Vagina (tissue), 2 donors: ENCODE data around the gene LRRC10B. TPM values are rescaled to one million over a fixed set of nuclear protein-coding genes. Genes with fewer than 3 reads are reported as not detected.

ENCODE experiments used
- DNase-seq, 2 donors: peaks; one replicate each; pipeline ENCODE4 v3.0.0-alpha.2; 2017; ENCODE audit errors: extremely low spot score in 2 of 2
- H3K27ac ChIP-seq: fragments of 200-600 bp; sonication (generic); one replicate; pipeline ENCODE4 v1.5.1; 2019
- H3K27me3 ChIP-seq: fragments of 200-600 bp; sonication (generic); one replicate; pipeline ENCODE4 v1.5.1; 2019
- H3K36me3 ChIP-seq, 2 donors: fragments of 200-600 bp; sonication (generic); one replicate each; pipeline ENCODE4 v1.5.1; 2017 to 2019
- H3K4me1 ChIP-seq: fragments of 200-600 bp; sonication (generic); one replicate; pipeline ENCODE4 v1.5.1; 2019
- H3K4me3 ChIP-seq, 2 donors: fragments of 200-600 bp; sonication (generic); 1 replicate in 1 of 2; 2 replicates in 1 of 2; pipeline ENCODE4 v1.5.1; 2016 to 2019
- H3K9me3 ChIP-seq: fragments of 200-600 bp; sonication (generic); one replicate; pipeline ENCODE4 v1.5.1; 2019
- CTCF ChIP-seq, 3 experiments: fragments of 450-650 bp in 2 of 3; fragments of 200-600 bp in 1 of 3; sonication (generic) in 1 of 3; IDR thresholded peaks; one replicate each; pipeline ENCODE4 v1.5.1; 2017 to 2019; ENCODE audit warnings: antibody characterized with exemption in 3 of 3, mild to moderate bottlenecking in 2 of 3, moderate library complexity in 2 of 3
- POLR2A ChIP-seq, 2 donors: fragments of 450-650 bp; IDR thresholded peaks; one replicate each; pipeline ENCODE4 v1.6.1; 2017; ENCODE audit warnings: antibody characterized with exemption in 2 of 2, mild to moderate bottlenecking in 2 of 2, moderate library complexity in 2 of 2
- POLR2AphosphoS5 ChIP-seq, 2 donors: sonication (generic); formaldehyde crosslinking; IDR thresholded peaks; one replicate each; pipeline ENCODE4 v1.9.0; 2017; ENCODE audit warnings: antibody characterized with exemption in 2 of 2, mild to moderate bottlenecking in 2 of 2, low read depth in 1 of 2; ENCODE audit not compliant: insufficient read depth in 1 of 2
- intact Hi-C: fragments of 100-400 bp; cut with DNase I; formaldehyde crosslinking; loops from one replicate; pipeline ENCODE4 v1.15.1; 2023
- total RNA-seq: library from RNA; depleted of rRNA; stranded (reverse); fragments of >200 nt; gene quantifications from one replicate; pipeline ENCODE4 v1.2.3, GENCODE V29; 2016

Gene LRRC10B
- total RNA-seq, 1 donor from 2014 or later: 0.74 TPM

GRCh38 chr11:61486011-61486620 is 22.4 kb upstream of the LRRC10B start:
- TF ChIP-seq POLR2A (IDR thresholded peaks at IDR 0.05): no peak
- TF ChIP-seq CTCF (IDR thresholded peaks at IDR 0.05): no peak
- no peak for TF ChIP-seq POLR2AphosphoS5 (IDR thresholded peaks at IDR 0.05; ENCODE audit: insufficient read depth in 1 of 2, low read depth in 1 of 2)
- Histone ChIP-seq H3K27me3 (no peaks in the 10 kb centered on the region), H3K36me3 (no peaks in the 10 kb centered on the region), H3K9me3 (no peaks in the 10 kb centered on the region), H3K4me3 (no peak overlapping the region), H3K27ac (no peak overlapping the region), H3K4me1 (peaks cover 28% of the 10 kb centered on the region)
- DNase-seq: no peak
- intact Hi-C loops: loop anchor here (10.0 kb wide), 1 partner anchor 149 kb away; no protein-coding TSS in a partner anchor

- Histone ChIP-seq H3K27me3 (no peaks in the 10 kb centered on the region), H3K4me1 (peaks cover 26% of the 10 kb centered on the region)
- intact Hi-C loops: loop anchor here (10.0 kb wide), 1 partner anchor 148 kb away; no protein-coding TSS in a partner anchor
Observed at GRCh38 chr11:61486779-61487178, 21.8 kb upstream of the LRRC10B start.

GRCh38 chr11:61487342-61488025 is 21.1 kb upstream of the LRRC10B start:
- no peak for TF ChIP-seq POLR2A (IDR thresholded peaks at IDR 0.05)
- no peak for TF ChIP-seq CTCF (IDR thresholded peaks at IDR 0.05)
- no peak for TF ChIP-seq POLR2AphosphoS5 (IDR thresholded peaks at IDR 0.05; ENCODE audit: insufficient read depth in 1 of 2, low read depth in 1 of 2)
- Histone ChIP-seq H3K4me3 (no peak overlapping the region), H3K36me3 (no peaks in the 10 kb centered on the region), H3K4me1 (peaks cover 25% of the 10 kb centered on the region), H3K27ac (no peak overlapping the region), H3K9me3 (no peaks in the 10 kb centered on the region), H3K27me3 (no peaks in the 10 kb centered on the region)
- intact Hi-C loops: loop anchor here (10.0 kb wide), 1 partner anchor 147 kb away; no protein-coding TSS in a partner anchor
- no peak for DNase-seq

More at GRCh38 chr11:61486779-61487178, 21.8 kb upstream of the LRRC10B start:
- Histone ChIP-seq H3K36me3 (no peaks in the 10 kb centered on the region), H3K4me3 (no peak overlapping the region), H3K27ac (no peak overlapping the region), H3K9me3 (no peaks in the 10 kb centered on the region)
- DNase-seq: no peak
- TF ChIP-seq CTCF (IDR thresholded peaks at IDR 0.05): no peak
- no peak for TF ChIP-seq POLR2A (IDR thresholded peaks at IDR 0.05)
- TF ChIP-seq POLR2AphosphoS5 (IDR thresholded peaks at IDR 0.05; ENCODE audit: insufficient read depth in 1 of 2, low read depth in 1 of 2): no peak

GRCh38 chr11:61488651-61489291 is 19.8 kb upstream of the LRRC10B start:
- H3K27me3 ChIP-seq: no peaks in the 10 kb centered on the region

More at GRCh38 chr11:61488651-61489291, 19.8 kb upstream of the LRRC10B start:
- peaks cover 25% of the 10 kb centered on the region for H3K4me1 ChIP-seq
- H3K36me3 ChIP-seq: no peaks in the 10 kb centered on the region
- intact Hi-C loops: loop anchor here (10.0 kb wide), 1 partner anchor 146 kb away; no protein-coding TSS in a partner anchor
- TF ChIP-seq POLR2AphosphoS5 (IDR thresholded peaks at IDR 0.05; ENCODE audit: insufficient read depth in 1 of 2, low read depth in 1 of 2) (peak in 1 of 2 donors; percentile 39), POLR2A (IDR thresholded peaks at IDR 0.05) (no peak)
- no peak for DNase-seq
- no peaks in the 10 kb centered on the region for H3K9me3 ChIP-seq
- no peak overlapping the region for H3K4me3 ChIP-seq
- H3K27ac ChIP-seq: peak overlapping the region; percentile 58
